ENCODE results near the gene BBS2.
A peak's percentile ranks its signal among the peaks of the same experiment; 100 is the strongest.

Gene BBS2, protein sequence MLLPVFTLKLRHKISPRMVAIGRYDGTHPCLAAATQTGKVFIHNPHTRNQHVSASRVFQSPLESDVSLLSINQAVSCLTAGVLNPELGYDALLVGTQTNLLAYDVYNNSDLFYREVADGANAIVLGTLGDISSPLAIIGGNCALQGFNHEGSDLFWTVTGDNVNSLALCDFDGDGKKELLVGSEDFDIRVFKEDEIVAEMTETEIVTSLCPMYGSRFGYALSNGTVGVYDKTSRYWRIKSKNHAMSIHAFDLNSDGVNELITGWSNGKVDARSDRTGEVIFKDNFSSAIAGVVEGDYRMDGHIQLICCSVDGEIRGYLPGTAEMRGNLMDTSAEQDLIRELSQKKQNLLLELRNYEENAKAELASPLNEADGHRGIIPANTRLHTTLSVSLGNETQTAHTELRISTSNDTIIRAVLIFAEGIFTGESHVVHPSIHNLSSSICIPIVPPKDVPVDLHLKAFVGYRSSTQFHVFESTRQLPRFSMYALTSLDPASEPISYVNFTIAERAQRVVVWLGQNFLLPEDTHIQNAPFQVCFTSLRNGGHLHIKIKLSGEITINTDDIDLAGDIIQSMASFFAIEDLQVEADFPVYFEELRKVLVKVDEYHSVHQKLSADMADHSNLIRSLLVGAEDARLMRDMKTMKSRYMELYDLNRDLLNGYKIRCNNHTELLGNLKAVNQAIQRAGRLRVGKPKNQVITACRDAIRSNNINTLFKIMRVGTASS

DNA sequence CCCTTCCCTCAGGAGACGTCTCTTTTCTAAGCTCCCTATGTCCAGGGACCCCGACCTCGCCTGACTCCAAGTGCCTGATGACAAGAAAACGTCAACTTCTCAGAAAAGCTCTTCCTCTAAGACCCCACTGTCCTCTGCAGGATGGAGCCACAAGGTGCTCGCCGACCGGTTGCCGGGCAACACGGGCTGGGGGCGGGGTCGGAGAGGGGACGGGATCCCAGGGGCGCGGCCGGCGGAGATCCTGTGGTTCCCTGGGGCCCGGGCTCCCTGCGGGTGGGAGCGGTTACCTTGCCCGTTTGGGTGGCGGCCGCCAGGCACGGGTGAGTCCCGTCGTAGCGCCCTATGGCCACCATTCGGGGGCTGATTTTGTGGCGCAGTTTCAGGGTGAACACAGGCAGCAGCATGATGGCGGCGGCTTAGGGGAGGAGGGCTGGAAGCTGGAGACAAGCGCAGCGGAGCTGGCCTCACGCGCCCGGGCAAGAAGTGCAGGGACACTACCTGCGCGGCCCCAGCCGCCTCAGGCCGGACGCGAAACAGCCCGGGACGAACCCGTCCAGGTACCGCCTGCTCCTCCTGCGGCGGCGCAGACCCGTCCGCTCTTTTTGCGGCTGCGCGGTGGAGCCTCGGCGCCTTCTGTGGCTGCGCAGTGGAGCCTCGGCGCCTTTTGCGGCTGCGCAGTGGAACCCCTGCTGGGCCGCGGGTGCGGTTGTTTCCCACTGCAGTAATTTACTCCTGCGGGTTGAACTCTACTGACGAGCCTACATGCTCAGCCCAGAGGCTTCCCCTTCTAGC is at the start of gene BBS2:
TSS of gene BBS2 (minus strand) at position 566 of the 792 bp plus-strand sequence. CDS start at position 404, 162 bp downstream.
- DNase-seq, result peak; percentile 64 to 93

DNA sequence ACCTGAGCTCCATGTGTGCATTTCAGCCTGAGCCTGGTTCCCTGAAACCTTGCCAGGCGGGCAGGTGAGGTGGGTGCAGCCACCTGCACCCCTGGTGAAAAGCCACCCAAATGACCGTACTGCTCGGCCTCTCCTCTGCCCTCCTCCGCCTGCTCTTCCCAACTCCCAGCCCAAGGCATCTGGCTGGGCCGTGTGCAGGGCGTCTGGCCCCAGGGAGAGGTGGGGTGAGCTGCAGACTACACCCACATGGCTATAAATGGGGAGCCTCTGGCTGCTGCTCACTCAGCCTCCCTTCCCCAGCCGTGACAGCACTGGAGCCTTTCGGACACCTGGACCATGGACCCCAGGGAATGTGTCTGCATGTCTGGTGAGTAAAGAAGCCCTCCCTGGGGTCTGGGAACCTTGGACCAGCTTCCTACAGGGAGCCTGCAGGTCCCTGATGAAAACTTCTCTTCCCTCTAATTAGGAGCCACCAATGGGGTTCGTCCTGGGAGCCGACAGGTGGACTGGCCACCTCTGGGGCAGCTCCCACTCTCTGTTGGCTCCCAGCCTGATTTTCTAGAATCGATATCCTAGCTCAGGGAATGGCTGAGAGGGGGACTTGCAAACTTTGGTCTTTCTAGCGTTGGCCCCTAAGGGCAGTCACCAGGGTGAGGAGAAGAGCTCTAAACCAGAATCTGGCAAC is 45.1 kb upstream of the BBS2 start, which contains the start of gene MT4:
TSS of gene MT4 (plus strand) at position 281 of the 685 bp plus-strand sequence. CDS start at position 337, 56 bp downstream.
- DNase-seq, result no peak

DNA sequence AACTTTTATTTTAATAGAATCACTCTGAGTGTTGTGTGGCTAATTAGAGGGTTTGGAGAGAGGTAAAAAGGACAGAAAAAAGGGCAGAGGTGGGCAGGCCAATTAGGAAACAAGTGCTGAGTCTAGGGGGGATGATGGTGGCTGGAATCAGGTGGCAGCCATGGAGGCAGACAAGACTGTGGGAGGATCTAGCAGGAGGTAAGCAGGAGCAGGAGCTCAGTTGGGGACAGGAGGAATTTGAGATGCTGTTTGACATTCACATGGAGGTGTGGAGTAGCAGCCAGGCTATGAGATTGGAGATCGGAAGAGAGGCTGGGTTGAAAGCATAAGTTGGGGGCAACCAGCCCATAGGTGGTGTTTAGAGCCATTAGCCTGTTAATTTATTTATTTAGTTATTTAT is 41.3 kb upstream of the BBS2 start:
- DNase-seq, result no peak

DNA sequence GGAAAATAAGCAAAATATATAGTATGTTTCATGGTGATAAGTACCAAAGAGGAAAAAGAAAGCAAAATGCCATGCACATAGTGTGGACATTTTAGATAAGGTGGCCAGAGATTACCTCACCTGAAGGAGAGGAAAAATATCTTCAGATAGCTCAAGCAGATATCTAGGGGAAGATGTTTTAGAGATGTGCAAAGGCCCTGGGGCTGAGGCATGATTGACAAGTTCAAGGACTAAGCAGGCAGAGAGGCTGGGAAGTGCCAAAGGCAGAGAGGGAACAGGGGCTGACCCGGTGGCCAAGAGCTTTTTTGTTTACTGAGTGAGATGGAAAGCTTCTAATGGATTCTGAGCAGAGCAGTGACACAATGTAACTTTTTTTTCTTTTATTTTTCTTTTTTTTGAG is 40.6 kb upstream of the BBS2 start:
- no peak for DNase-seq

DNA sequence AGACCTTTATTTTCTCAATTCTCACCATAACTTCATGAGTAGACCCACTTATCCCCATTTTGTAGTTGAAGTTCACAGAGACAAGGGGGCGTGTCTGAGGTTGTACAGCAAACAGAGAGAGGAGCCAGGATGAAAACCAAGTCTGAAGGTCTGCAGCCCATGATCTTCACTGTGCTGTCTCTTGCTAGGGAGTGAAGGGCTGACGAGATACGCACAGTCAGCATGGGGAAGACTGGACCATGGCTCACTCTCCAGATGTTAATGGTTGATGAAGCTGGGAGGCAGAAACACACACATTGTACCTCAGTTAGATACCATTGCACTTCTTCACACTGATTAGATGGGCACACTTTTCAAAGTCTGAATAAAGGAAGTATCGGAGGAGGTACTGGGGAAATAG is 39.3 kb upstream of the BBS2 start:
- DNase-seq, result no peak

DNA sequence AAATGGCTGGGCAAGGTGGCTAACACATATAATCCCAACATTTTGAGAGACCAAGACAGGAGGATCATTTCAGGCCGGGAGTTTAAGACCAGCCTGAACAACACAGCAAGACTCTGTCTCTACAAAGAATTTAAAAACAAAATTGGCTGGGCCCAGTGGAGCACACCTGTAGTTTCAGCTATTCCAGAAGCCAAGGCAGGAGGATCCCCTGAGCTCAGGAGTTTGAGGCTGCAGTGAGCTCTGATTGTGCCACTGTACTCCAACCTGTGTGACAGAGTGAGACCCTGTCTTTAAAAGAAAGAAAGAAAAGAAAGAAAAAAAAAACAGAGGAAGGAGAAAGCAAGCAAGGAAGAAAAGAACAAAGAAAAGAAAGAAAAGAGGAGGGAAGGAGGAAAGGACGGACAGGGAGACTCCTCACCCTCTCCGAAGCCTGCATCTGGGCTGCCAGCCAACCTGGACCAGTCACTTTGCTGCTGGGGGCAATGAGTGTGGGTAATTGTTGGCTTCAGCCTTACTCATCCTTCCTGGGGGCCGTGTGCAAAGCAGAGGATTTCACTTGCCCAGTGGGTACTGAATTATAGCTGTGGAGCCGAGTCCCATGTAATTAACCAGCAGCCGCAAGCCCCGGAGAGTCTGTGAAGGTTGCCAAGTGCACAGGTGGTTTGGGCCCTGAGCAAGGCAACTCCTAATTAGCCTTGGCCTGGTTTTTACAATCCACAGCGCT is 38.4 kb upstream of the BBS2 start:
- DNase-seq, result no peak

DNA sequence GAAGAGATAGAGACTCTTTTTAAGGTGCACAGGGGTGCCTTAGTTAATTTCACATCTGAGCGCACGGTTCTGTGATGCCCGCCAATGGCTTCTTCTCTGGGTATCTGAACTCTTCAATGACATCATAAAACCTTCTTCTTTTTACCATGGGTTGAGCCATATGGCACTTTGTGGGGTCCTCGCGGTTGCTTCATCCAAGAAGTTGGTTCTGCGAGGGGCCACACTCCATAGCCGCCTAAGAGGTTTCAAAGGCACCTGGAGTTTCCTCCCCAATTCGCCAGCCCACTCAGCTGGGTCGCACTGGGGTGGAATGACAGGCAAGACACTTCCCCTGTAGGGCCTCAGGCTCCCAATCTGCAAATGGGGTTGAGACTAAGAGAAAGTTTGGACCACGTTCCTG is 34.6 kb upstream of the BBS2 start:
- DNase-seq, result no peak

DNA sequence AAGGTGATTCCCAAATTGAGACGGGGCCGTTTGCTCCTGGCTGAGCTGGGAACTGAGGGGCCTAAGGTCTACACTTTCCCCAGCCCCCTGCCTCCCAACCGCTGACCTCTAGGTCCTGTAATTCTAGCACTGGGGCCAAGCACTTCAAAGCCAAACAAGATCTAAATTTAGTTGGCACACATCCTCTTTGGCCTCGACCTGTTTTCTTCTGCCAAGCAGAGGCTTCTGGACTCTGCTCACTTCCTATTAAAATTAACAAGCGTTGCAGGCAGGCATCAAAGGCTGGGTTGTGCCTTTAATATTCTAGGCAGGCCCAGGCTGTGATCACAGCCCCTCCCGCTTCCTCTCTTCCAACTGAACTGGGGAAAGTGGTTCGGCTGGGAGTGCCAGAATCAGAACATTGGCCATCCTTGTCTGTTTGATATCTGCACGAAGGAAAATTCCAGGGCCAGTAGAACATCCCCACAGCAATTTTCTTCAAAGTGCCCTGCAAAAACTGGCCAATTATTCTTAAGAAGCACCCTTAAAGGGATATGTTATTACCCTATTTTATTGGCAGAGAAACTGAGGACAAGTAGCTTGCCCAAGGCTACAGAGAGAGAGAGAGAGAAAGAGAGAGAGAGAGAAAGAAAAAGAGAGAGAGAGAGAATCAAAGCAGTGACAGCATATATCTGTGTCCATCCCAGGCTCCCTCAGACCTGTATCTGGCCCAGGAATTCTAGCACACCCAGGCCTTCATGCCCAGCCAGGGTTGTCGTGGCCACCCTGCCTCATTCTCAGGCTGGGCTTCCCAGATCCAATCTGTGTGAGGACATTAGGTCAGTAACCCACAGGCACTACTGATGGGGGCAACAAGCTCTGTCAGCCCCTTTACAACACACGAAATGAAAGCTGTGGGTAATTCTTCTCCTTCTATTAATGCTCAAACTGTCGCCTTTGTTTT is 32.2 kb upstream of the BBS2 start:
- DNase-seq, result peak in 1 of 2 experiments; percentile 4

DNA sequence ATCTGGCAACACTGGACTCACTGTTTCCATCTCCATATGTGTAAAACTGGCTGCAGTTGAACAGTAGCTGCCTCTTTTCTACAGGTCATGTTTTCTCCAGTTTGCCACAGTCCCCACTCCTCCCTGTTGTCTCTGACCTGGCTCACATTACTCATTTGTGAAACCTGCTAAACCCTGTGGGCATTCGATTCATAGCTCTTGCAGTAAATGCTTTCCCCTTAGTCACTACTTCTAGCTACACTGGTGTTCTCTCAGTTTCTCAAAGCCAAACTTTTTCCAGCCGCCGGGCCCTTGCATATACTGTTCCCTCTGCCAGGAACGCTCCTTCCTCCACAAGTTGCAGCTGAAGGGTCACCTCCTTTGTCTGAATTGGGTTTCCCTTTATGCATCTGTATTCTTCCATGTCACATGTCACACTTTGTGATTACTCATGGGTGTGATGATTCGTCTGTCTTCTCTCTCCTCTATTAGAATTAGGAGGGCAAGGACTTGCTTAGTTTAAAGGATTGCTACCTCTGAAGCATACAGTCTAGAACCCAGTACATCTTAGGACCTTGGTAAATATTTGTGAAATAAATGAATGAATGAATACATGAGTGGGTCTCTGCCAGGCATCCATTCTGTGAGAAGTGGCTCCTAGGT is 30.0 kb upstream of the BBS2 start:
- DNase-seq, result no peak

DNA sequence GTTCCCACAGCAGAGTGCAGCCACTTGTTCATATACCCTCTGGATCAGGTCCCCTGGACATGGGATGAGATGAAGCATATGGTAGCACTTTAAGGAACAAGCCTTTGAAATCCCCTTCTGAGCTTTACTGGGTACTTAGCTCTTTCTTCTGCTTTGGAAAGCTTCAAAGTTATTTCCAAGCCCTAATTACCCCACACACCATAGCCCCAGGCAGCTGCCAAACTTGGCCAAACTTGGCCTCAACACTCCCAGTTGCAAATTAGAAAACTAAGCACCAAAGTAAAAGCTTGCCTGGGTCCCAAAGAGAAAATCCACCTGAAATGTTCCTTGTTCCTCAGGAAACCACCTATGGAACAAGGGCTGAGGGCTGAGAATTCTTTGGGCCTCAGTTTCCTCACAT is 29.3 kb upstream of the BBS2 start:
- no peak for DNase-seq

DNA sequence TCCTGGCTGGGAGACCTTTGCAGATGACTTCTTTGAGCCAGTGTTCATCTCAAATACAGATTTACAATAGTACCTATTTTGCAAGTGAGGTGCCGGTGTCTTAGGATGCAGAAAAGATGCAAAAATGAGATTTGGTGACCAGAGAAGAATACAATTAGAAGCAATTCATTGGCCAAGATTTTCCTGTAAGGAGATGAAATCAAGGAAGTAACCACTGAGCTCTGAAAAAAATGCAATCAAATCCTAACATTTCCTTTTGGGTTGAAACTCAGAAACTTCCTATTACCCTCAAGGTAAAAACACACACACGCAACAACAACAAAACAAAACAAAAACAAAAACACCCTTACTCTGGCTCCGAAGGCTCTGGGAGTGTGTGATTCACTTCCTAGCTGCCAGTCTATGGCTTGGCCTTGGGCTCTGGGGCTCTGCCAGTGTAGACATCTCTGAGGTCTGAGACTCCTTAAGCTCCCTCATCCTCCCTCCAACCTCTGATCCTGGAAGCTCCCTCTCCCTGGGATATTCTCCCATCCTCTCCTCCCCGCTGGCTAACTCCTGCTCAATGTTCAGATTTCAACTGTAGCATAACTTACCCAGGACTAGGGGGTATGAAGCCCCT is 28.2 kb upstream of the BBS2 start:
- DNase-seq, result no peak

DNA sequence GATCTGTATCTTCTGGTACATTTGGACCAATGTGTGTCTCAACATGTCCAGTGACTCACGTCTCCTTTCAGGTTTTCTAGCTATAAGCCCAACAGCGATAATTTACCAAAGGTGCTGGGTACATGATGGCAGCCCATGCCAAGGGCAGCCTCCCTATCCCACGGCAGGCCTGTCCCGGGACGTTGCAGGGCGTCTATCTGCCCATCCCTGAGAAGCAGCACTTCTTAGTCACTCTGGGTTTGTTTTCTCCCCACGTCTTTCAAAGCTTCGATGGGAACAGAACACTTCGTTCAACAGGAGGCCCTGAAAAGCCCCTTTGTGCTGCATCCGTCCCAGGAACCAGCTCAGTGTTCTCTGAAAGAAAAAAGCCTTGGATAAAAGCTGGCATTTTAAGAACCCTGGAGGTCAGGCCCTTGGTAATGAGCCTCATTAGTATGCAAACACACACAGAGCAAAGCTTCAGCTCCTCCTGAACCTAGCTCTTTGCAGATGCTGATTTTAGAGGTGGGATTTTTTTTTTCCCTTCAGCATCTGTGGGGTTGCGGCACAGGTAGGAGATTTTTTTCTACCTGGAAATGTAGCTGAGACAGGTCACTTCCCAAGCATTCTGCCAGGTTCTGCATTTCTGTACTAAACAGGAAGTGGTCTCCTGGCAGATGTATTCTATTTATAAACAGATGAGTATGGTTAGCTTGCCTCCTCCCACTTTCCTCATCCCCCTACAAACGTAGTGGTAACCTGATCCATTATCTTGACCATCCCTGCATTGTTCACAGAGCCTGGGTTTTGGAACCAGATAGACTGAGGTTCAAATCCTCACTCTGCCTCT is 27.5 kb upstream of the BBS2 start:
- peak; percentile 4 to 35 for DNase-seq

DNA sequence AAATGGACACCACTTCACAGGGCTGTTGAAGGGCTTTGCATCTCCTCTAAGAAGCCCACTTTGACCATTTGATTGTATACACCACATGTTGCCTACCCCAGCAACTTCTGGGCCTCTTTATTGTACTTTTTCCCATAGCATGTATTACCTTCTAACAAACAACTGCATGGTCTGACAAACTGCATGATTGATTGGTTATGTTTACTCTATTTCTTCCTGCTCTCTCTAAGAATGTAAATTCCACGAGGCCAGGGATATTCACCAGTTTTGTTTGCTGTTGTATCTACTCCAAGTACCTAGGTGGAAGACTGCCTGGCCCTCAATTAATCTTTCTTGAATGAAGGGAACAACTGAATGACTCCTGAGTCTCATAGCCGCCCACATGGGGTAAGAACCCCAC is 22.2 kb upstream of the BBS2 start:
- no peak for DNase-seq

DNA sequence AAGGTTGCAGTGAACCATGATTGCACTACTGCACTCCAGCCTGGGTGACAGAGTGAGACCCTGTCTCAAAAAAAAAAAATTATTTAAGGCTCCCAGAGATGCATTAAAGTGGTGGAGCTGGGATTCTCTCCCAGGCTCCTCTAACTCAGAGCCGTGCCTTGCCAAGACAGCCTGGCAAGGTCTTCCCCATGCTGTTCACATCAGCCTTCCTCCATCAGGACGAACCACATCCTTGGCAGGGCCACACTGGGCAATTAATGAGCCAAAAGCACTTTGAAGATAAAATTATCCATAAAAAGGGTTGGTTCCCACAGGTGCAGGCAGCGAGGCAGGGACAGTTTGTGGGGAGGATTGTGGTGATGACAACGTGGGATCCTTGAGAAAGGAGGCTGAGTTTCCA is 19.8 kb upstream of the BBS2 start:
- DNase-seq, result no peak

DNA sequence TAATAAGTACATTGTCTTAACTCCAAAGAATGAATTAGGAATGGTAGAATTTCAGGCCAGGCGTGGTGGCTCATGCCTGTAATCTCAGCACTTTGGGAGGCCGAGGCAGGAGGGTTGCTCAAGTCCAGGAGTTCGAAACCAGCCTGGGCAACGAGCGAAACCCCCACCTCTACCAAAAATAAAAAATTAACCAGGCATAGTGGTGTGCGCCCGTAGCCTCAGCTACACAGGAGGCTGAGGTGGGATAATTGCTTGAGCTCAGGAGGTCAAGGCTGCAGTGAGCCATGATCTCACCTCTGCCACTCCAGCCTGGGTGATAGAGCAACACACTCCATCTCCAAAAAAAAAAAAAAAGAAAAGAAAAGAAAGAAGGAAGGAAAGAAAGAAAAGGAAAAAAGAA is 18.5 kb upstream of the BBS2 start:
- DNase-seq, result no peak

DNA sequence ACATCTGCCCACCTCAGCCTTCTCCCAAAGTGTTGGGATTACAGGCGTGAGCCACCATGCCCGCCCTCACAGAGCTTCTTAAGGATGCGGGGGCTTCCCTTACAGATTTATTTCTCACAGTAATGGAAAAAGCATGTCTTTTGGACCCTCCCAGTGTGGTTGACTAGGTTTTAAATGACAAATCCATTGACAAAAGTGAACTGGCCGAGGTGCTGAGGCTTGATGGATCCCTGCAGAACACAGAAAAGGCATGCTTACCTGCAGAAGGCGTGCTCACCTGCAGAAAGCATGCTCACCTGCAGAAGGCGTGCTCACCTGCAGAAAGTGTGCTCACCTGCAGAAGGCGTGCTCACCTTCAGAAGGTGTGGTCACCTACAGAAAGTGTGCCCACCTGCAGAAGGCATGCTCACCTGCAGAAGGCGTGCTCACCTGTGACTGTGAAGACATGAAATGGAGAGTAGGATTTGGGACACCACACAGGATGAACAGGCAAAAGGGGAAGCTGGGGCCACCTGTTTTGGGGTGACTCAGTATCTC is 15.1 kb upstream of the BBS2 start:
- peak; percentile 10 to 58 for DNase-seq

DNA sequence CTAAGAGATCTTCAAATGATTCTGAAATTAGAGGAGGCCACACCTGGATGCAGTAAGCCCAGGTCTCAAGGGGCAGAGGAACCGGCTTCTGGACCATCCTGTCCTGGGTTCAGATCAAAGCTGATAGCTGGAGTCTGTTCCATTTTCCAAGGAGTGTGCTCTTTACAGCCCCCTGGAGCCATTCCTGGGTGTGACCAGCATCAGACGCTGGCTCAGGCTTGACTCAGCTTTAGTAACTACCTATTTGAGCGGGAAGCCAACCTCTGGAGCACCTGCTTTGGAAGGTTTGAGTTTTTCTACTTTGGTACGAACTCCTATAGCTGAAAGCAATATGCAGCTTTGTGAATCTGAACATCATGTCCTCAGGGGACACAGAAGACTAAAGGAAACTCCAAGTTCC is 12.9 kb upstream of the BBS2 start:
- DNase-seq, result peak in 1 of 2 experiments; percentile 2

DNA sequence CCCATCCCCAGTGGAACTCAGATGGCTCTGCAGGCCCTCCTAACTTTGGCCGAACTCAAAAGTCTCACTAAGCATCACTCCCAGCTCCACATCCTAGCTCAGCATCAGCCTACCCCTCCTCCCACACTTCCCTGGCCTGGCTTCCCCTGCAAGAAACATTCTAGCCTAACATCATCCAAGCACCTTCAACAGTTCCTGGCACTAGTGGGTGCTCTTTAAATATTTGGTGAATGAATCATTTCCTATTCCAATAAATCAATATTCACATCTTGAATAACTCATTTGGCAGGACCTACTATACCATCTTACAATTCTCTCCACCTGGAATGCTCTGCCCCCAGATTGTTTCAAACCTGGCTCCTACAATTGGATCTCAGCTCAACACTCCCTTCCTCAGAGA is 11.0 kb upstream of the BBS2 start:
- no peak for DNase-seq

DNA sequence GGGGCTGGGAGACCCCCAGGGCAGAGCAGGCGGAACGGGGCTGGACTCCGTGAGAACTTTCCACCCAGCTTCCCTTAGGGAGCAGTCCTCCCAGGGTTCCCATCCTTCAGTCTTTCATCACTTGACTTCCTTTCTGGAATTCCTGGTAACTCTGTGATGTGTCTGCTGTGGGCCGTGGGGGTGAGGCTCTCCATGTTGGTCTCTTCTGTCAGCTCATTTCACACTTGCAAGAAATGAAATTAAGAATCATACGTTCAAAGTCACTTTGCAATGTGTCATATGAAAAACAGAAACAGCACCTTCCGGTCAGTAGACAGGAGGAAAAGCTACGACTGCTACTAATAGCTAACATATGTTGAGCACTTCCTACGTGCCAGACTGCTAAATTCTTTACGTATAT is 5.4 kb upstream of the BBS2 start:
- no peak for DNase-seq

All from NCI-H526 (cell line).